HCEC 1CT (cell line): ENCODE data around the gene KCTD18.
A peak's percentile ranks its signal among the peaks of the same experiment; 100 is the strongest.

Experiments
- DNase-seq: peaks from one replicate; pipeline ENCODE4 v3.0.0-alpha.2; 2017

Gene KCTD18

GRCh38 chr2:200454927-200455801 lies 54.7 kb downstream of the KCTD18 start:
- peak; percentile 78 for DNase-seq

DNA sequence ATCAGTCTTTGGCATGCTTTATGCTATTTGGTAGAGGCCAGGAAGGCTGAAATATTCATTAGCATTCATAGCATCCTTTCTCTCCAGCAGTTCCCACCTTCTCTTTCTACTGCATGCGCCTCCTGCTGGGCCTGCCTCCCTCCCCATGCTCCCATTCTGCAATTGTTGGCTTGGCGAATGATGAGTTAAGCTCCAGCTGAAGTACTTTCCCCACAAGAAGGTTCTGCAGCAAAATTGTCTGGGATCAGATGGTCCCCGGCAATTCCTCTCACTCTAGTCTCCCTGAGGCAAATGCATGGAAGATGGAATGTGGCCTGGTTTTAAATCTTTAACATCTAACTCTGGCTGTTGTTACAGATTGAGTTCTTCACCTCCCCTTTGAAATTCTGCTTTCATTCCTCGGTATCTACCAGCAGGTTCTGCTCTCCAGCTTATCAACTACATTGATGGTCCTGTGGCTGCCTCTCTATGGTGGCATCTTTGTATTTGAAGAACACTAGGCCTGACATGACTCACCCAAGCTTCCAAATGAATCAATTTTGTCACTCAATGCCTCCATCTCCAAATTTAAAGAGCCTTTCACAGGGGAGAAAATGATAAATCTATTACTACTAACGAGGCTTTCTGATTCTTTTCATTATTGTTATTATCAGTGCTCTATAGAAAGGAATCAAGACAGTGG lies 55.9 kb downstream of the KCTD18 start:
- DNase-seq, result no peak

DNA sequence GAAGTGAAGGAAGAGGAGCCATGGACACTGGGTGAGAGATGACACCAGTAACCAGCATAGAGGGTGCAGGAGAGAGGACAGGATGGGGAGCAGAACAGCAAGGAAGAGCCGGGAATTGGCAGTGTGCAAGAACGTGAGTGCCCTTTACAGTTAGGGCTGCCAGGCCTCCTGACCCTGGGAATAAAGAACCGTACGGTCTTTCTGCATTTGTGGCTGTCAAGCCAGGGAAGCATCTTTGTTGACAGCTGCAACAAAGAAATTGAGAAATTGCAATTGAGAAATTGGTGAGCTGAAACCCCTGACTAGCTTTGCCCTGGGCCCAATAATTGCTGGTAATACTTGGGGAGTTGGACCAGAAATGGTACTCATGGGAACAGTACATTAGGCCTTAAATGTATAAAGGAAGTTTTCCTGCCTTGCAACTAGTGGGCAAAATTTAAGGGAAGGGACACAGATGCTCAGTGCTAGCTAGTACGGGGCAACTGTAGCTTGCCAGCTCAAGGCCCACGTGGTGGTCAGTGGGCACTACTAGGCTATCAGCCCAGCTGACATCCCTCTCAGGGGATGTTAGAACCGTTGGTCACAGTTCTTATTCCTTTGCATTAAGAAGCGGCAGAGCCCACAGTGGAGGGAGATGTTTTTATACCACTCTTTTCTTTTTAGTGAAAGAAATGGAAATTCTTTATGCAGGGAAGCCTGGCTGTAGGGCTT lies 56.6 kb downstream of the KCTD18 start:
- no peak for DNase-seq

GRCh38 chr2:200452377-200452776 lies 57.5 kb downstream of the KCTD18 start:
- DNase-seq, result no peak

DNA sequence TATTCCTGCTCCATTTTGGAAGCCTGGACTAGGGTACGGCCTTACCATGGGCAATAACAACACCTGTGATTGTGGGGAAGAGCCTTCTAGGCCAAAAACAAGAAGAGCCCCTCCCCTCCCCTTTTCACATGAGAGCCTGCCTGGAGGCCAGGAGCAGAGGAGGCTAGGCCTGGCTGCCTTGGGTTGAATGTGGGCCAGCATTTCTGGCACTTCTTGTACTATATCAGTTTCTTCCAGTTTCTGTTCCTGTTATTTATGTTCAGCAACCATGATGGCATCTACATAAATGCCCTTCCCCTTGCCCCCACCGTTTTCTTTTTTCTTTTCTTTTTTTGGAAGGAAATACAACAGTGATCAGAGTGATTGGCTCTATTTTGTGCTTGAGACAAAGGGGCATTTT lies 58.4 kb downstream of the KCTD18 start:
- DNase-seq, result no peak

DNA sequence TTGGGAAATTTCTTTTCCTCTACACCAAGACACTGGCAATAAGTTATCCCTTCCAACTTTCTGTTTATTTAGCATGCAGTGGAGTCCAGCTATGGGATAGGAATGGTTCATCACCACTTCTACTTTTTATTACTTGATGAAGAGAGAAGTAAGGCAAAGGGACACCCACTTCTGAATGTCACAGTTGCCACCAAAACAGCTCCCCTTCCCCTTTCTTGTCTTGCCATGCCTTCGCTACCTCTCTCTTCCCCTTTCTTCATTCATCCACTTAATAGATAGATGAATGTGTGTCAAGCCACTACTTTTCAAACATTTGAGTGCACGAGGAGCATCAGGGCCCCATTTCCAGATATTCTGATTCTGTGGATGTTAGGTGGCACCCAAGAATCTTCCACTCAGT lies 59.6 kb downstream of the KCTD18 start:
- no peak for DNase-seq

- DNase-seq, result no peak
These were observed 60.7 kb downstream of the KCTD18 start for GRCh38 chr2:200449149-200449548.

DNA sequence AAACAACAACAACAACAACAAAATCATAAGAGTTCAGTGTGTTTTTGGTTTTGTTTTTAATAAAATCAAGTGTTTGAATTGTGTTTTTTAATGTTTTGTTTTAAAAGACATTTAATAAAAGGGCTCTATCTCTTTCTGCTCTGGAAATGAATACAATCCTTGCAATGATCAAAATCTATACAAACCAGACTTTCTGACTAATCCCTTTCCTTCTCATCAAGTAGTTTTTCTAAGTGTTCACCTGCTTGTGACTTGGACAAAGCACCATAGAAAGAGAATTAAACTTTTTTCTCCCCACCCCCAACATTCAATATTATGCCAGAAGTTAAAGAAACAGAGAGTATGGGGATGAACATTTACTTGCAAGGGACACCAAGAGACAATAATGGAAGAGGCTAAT lies 61.4 kb downstream of the KCTD18 start:
- no peak for DNase-seq

GRCh38 chr2:200447139-200447855 lies 62.6 kb downstream of the KCTD18 start:
- DNase-seq, result peak; percentile 54

GRCh38 chr2:200446612-200447011 lies 63.3 kb downstream of the KCTD18 start:
- no peak for DNase-seq

DNA sequence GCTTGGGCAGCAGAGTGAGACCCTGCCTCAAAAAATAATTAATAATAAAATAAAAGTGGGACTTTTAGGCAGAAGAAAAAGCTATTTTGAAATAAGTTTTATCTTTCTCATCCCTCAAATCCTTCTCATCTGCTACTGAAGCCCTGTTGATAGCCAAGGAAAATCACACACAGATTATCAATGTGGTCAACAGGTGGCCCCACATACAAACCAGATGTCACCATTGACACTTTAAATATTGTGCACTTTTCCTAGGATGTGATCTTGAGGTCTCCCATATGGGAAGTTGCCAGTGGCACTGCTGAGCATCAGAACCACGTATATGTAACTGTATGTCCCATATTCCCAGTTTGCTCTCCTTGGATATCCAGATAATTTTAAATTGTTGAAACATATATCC lies 64.6 kb downstream of the KCTD18 start:
- DNase-seq, result no peak

- DNase-seq, result no peak
These were observed 65.3 kb downstream of the KCTD18 start for GRCh38 chr2:200444530-200444929.

- DNase-seq, result no peak
These were observed 66.0 kb downstream of the KCTD18 start for GRCh38 chr2:200443916-200444315.

DNA sequence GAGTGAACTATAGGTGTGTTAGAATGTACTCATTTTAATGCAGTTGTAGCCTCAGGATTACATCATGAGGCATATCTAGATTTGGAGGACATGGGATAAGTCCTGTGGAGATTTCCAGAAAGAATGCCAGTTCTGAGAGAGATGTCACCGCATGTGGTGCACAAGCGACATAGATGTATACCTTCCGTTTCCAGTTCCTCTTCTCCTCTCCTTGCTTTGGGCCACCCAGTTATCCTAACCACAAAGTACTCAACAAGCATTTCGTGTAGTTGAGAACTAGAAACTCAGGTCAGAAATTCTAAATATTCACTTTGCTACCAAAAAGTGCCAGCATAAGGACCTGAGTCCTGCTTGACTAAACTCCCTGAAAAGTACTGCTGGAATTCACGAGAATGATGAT lies 66.5 kb downstream of the KCTD18 start:
- no peak for DNase-seq

DNA sequence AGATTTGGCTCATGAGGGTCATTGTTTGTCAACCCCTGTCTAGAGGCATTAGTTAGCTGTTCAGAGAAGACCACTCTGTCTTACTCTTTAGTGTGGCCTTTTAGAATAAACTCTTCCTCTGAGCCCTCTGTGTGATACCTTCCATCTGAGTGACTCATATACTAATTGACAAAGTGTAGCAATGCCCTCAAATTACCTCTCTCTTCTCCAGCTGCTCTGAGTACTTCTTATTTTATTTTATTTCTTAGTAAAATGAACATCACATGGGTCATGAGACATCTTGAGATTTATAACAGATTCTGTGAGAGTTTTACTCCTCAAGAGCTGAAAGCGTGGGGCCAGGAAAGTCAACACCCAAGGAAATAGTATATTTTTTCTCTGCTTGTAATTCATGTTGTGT lies 67.4 kb downstream of the KCTD18 start:
- peak; percentile 77 for DNase-seq

- DNase-seq, result no peak
These were observed 69.9 kb downstream of the KCTD18 start for GRCh38 chr2:200439981-200440380.
